ENCODE measurements around the gene SLAMF1. TPM values are rescaled to one million over a fixed set of nuclear protein-coding genes. Genes with fewer than 3 reads are reported as not detected.
A peak's percentile ranks its signal among the peaks of the same experiment; 100 is the strongest.
"Not testable (repeated sequence)": the region's sequence is repeated elsewhere in the genome, so short reads cannot be mapped to it uniquely, and the experiment has no call there.

Gene SLAMF1
- total RNA-seq, 2 experiments from 2014 or later: 41.3 to 42.6 TPM

DNA sequence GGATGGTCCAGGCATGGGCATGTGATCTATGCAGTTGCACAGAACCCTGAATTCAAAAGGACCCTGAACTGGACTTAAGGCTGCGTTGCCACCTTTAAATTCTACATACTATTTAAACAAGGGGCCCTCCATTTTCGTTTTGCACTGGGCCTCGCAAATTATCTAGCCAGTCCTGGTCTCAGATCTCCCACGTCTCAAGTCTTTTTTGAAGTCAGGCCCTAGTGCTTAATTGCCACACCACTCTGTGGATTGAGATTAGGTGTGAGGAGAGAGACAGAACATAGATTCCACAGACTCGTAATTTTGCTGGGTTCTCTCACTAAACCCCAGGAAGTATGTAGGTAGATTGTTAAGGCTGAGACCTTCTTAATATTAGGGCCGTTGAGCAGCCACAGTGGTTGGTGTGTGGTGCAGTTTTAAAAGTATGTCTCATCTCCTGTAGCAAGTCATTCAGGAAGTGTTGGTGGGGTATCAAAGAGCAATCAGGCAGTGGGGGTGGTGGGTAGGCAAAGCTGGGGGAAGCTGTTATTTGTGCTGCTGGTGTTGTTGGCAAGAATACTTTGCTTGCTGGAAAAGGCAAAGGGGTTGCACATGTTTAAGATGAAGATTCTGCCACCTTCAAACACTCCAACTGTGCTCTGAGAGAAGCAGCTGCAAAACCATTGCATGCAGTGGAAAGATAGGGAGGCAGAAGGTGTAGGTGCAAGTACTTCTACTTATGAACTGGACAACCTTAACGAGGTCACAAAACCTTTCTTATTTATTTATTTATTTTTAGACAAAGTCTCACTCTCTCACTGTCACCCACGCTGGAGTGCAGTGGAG is 78.8 kb downstream of the SLAMF1 start:
- peaks cover 62% of the 10 kb centered on the region for H3K4me1 Mint-ChIP-seq
- H3K9me3 Mint-ChIP-seq: peaks cover 8% of the 10 kb centered on the region
- DNase-seq (peak; percentile 53), ATAC-seq (ENCODE audit: low read depth) (peak; percentile 95)
- H3K4me3 Mint-ChIP-seq: peak overlapping the region; percentile 81
- H3K36me3 Mint-ChIP-seq: peaks cover 53% of the 10 kb centered on the region
- no peaks in the 10 kb centered on the region for H3K27me3 Mint-ChIP-seq
- POLR2A ChIA-PET: interaction anchor here (0.7 to 1.8 kb wide), 8 partner anchors 8 to 45 kb away, joined by 3 to 14 read pairs (median 4); partner anchors contain the start of genes CD84 and SLAMF6
- H3K27ac Mint-ChIP-seq: peak overlapping the region; percentile 99

DNA sequence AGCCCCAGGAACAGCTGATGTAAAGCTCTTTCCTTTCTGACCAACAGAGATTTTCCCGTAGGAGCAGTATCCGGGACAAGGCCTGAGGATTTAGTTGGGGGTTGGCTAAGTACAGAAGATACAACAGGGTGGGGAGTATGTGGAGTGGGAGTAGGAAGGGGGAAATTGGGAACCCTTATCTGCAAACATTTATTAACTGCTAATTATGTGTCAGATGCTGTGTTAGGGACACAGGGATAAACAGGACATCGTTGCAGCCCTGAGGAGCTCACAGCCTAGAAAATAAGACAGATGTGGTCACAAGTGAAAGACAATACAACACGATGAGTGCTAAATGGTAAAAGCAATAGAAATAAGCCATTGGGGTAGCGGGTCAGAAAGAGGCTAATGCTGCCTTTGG is 79.5 kb downstream of the SLAMF1 start:
- POLR2A ChIA-PET: interaction anchor here (1.7 to 1.8 kb wide), 2 partner anchors 9 to 13 kb away, joined by 5 to 6 read pairs; no protein-coding TSS in a partner anchor
- H3K36me3 Mint-ChIP-seq: peaks cover 59% of the 10 kb centered on the region
- peak overlapping the region; percentile 99 for H3K27ac Mint-ChIP-seq
- peaks cover 12% of the 10 kb centered on the region for H3K9me3 Mint-ChIP-seq
- no peaks in the 10 kb centered on the region for H3K27me3 Mint-ChIP-seq
- DNase-seq (no peak), ATAC-seq (ENCODE audit: low read depth) (no peak)
- H3K4me1 Mint-ChIP-seq: peaks cover 58% of the 10 kb centered on the region
- peak overlapping the region; percentile 81 for H3K4me3 Mint-ChIP-seq

DNA sequence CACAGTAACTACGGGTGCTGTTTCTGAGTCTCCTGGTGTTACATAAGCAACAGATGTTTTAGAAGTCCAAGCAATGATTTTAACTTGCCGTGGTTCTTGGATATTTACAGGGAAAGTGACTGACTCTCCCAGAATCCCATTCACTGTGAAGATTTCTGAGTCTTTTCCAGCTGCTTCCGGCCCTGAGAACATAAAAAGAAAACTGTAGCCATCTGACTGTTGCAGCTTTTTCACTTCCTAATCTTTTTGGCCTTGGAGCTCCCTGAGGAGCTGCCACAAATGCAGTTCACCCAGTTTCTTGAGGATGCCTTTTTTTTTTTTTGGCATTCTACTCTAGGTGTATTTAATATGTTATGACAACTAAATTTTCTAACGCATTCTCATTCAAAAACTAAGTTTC is 81.3 kb downstream of the SLAMF1 start:
- Mint-ChIP-seq H3K36me3 (peaks cover 59% of the 10 kb centered on the region), H3K9me3 (peaks cover 9% of the 10 kb centered on the region), H3K4me1 (peaks cover 59% of the 10 kb centered on the region), H3K4me3 (no peak overlapping the region), H3K27ac (peak overlapping the region; percentile 67), H3K27me3 (no peaks in the 10 kb centered on the region)
- ATAC-seq (ENCODE audit: low read depth) (no peak), DNase-seq (no peak)
- POLR2A ChIA-PET: interaction anchor here (1.9 kb wide), 1 partner anchor 25 kb away, joined by 4 read pairs; no protein-coding TSS in a partner anchor

DNA sequence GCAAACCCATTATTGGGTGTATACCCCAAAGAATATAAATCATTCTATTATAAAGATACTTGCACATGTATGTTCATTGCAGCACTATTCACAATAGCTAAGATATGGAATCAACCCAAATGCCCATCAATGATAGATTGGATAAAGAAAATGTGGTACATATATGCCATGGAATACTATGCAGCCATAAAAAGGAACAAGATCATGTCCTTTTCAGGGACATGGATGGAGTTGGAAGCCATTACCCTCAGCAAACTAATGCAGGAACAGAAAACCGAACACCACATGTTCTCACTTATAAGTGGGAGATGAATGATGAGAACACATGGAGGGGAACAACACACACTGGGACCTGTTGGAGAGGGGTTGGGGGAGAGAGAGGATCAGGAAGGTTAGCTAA is 83.6 kb downstream of the SLAMF1 start:
- DNase-seq; H3K27me3 Mint-ChIP-seq; H3K4me3 Mint-ChIP-seq; ATAC-seq (ENCODE audit: low read depth): not testable (repeated sequence)
- peak overlapping the region; percentile 6 for H3K27ac Mint-ChIP-seq
- POLR2A ChIA-PET: interaction anchor here (0.8 kb wide), 1 partner anchor 9 kb away, joined by 3 read pairs; no protein-coding TSS in a partner anchor
- peaks cover 65% of the 10 kb centered on the region for H3K36me3 Mint-ChIP-seq
- H3K4me1 Mint-ChIP-seq: peaks cover 69% of the 10 kb centered on the region
- peaks cover 14% of the 10 kb centered on the region for H3K9me3 Mint-ChIP-seq

DNA sequence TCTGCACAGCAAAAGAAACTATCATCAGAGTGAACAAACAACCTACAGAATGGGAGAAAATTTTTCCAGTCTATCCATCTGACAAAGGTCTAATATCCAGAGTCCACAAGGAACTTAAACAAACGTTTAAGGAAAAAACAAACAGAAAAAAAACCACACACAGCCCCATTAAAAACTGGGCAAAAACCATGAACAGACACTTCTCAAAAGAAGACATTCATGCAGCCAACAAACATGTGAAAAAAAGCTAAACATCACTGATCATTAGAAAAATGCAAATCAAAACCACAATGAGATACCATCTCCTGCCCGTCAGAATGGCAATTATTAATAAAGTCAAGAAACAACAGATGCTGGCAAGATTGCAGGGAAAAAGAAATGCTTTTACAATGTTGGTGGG is 84.1 kb downstream of the SLAMF1 start:
- not testable (repeated sequence) for H3K27ac Mint-ChIP-seq

DNA sequence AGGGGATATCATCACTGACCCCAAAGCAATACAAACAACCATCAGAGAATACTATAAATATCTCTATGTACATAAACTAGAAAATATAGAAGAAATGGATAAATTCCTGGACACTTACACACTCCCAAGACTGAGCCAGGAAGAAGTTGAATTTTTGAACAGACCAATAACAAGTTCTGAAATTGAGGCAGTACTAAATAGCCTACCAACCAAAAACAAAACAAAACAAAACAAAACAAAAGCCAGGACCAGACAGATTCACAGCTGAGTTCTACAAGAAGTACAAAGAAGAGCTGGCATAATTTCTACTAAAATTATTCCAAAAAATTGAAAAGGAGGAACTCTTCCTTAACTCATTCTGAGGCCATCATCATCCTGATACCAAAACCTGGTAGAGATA is 86.0 kb downstream of the SLAMF1 start:
- Mint-ChIP-seq H3K27ac (peak overlapping the region; percentile 80), H3K27me3 (no peaks in the 10 kb centered on the region), H3K9me3 (peaks cover 14% of the 10 kb centered on the region), H3K36me3 (peaks cover 66% of the 10 kb centered on the region), H3K4me3 (peak overlapping the region; percentile 62), H3K4me1 (peaks cover 48% of the 10 kb centered on the region)
- DNase-seq (no peak), ATAC-seq (ENCODE audit: low read depth) (no peak)
- POLR2A ChIA-PET: interaction anchor here (1.2 to 2.0 kb wide), 4 partner anchors 7 to 21 kb away, joined by 3 to 7 read pairs (median 5); no protein-coding TSS in a partner anchor

More for the DNA sequence above, 84.1 kb downstream of the SLAMF1 start:
- H3K27me3 Mint-ChIP-seq; ATAC-seq (ENCODE audit: low read depth); DNase-seq; H3K4me3 Mint-ChIP-seq: not testable (repeated sequence)
- H3K36me3 Mint-ChIP-seq: peaks cover 66% of the 10 kb centered on the region
- peaks cover 65% of the 10 kb centered on the region for H3K4me1 Mint-ChIP-seq
- POLR2A ChIA-PET: interaction anchor here (1.5 kb wide), 1 partner anchor 40 kb away, joined by 3 read pairs; the partner anchor contains the start of gene SLAMF6
- H3K9me3 Mint-ChIP-seq: peaks cover 14% of the 10 kb centered on the region

DNA sequence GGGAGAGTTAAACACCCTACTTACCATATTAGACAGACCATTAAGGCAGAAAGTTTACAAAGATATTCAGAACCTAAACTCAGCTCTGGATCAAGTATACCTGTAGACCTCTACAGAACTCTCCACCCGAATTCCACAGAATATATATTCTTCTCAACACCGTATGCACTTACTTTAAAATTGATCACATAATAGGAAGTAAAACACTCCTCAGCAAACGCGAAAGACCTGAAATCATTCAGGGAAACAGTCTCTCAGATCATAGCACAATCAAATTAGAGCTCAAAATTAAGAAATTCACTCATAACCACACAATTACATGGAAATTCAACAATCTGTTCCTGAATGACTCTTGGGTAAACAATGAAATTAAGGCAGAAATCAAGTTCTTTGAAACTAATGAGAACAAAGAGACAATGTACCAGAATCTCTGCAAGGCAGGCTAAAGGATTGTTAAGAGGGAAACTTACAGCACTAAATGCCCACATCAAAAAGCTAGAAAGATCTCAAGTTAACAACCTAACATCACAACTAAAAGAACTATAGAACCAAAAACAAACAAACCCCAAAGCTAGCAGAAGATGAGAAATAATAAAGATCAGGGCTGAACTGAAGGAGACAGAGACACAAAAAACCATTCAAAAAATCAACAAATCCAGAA is 86.7 kb downstream of the SLAMF1 start:
- POLR2A ChIA-PET: interaction anchor here (1.2 to 2.0 kb wide), 4 partner anchors 8 to 20 kb away, joined by 3 to 7 read pairs (median 5); no protein-coding TSS in a partner anchor
- Mint-ChIP-seq H3K27ac (peak overlapping the region; percentile 80), H3K4me1 (peaks cover 43% of the 10 kb centered on the region), H3K27me3 (no peaks in the 10 kb centered on the region), H3K36me3 (peaks cover 64% of the 10 kb centered on the region), H3K4me3 (peak overlapping the region; percentile 62), H3K9me3 (peaks cover 14% of the 10 kb centered on the region)
- ATAC-seq (ENCODE audit: low read depth) (no peak), DNase-seq (no peak)

DNA sequence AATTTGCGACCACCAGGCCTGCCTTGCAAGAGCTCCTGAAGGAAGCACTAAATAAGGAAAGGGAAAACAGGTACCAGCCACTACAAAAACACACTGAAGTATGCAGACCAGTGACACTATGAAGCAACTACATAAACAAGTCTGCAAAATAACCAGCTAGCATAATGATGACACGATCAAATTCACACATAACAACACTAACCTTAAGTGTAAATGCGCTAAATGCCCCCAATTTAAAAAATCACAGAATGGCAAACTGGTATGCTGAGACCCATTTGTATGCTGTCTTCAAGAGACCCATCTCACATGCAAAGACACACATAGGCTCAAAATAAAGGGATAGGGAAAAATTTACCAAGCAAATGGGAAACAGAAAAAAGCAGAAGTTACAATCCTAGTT is 87.4 kb downstream of the SLAMF1 start:
- H3K4me1 Mint-ChIP-seq: peaks cover 37% of the 10 kb centered on the region
- peak overlapping the region; percentile 80 for H3K27ac Mint-ChIP-seq
- peaks cover 14% of the 10 kb centered on the region for H3K9me3 Mint-ChIP-seq
- DNase-seq; H3K27me3 Mint-ChIP-seq; ATAC-seq (ENCODE audit: low read depth): not testable (repeated sequence)
- POLR2A ChIA-PET: interaction anchor here (1.3 to 2.0 kb wide), 3 partner anchors 9 to 19 kb away, joined by 3 to 5 read pairs (median 5); no protein-coding TSS in a partner anchor
- peaks cover 62% of the 10 kb centered on the region for H3K36me3 Mint-ChIP-seq
- peak overlapping the region; percentile 62 for H3K4me3 Mint-ChIP-seq

DNA sequence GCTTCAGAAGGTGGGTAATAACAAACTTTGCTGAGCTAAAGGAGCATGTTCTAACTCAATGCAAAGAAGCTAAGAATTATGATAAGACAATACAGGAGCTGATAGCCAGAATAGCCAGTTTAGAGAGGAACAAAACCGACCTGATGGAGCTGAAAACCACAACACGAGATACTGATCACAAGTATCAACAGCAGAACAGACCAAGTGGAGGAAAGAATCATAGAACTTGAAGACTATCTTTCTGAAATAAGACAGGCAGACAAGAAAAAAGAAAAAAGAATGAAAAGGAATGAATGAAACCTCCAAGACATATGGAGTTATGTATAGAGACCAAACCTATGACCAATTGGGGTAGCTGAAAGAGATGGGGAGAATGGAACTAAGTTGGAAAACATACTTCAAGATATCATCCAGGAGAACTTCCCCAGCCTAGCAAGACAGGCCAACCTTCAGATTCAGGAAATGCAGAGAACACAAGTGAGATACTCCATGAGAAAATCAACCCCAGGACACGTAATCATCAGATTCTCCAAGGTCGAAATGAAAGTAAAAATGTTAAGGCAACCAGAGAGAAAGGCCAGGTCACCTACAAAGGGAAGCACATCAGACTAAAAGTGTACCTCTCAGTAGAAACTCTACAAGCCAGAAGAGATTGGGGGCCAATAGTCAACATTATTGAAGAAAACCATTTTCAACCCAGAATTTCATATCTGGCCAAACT is 88.0 kb downstream of the SLAMF1 start:
- Mint-ChIP-seq H3K27me3 (no peaks in the 10 kb centered on the region), H3K36me3 (peaks cover 58% of the 10 kb centered on the region), H3K27ac (peak overlapping the region; percentile 73), H3K9me3 (peaks cover 14% of the 10 kb centered on the region), H3K4me3 (peak overlapping the region; percentile 60), H3K4me1 (peaks cover 37% of the 10 kb centered on the region)
- ATAC-seq (ENCODE audit: low read depth) (no peak), DNase-seq (no peak)
- POLR2A ChIA-PET: interaction anchor here (1.3 to 1.8 kb wide), 2 partner anchors 9 to 18 kb away, joined by 3 to 5 read pairs; no protein-coding TSS in a partner anchor

Other genes starting within 250 kb of the SLAMF1 start
- gene VANGL2, start 246.5 kb downstream of the SLAMF1 start, total RNA-seq: under 1 TPM; 0.06 to 0.34 TPM
- gene SLAMF6, start 123.8 kb downstream of the SLAMF1 start, total RNA-seq: 10 to 100 TPM; 43.0 to 48.1 TPM
- 10 to 100 TPM; 58.5 to 66.8 TPM for gene CD84, start 67.5 kb downstream of the SLAMF1 start, total RNA-seq
- gene CD48, start 64.8 kb upstream of the SLAMF1 start, total RNA-seq: 100 to 1,000 TPM; 379 to 386 TPM
- gene SLAMF7, start 92.2 kb upstream of the SLAMF1 start, total RNA-seq: 100 to 1,000 TPM; 124 to 137 TPM
- gene LY9, start 149.1 kb upstream of the SLAMF1 start, total RNA-seq: 10 to 100 TPM; 70.9 to 73.6 TPM
- gene CD244, start 215.8 kb upstream of the SLAMF1 start, total RNA-seq: 1 to 10 TPM; 6.0 to 7.8 TPM
- not detected for gene ITLN1, start 238.1 kb upstream of the SLAMF1 start, total RNA-seq

Measured in activated naive CD8-positive, alpha-beta T cell treated with anti-CD3 and anti-CD28 coated beads, Interleukin-2, amount 10 ng/mL, durations not matched to agents 7 days and 5 days (primary cell).